Activated T-cell treated with anti-CD3 and anti-CD28 coated beads for 24 hours (primary cell): ENCODE measurements around the gene TNS4.

Source experiments
- DNase-seq: peaks from one replicate; pipeline ENCODE4 v3.0.0-alpha.2; 2020; ENCODE audit warnings: low read depth

The TNS4 gene

DNA sequence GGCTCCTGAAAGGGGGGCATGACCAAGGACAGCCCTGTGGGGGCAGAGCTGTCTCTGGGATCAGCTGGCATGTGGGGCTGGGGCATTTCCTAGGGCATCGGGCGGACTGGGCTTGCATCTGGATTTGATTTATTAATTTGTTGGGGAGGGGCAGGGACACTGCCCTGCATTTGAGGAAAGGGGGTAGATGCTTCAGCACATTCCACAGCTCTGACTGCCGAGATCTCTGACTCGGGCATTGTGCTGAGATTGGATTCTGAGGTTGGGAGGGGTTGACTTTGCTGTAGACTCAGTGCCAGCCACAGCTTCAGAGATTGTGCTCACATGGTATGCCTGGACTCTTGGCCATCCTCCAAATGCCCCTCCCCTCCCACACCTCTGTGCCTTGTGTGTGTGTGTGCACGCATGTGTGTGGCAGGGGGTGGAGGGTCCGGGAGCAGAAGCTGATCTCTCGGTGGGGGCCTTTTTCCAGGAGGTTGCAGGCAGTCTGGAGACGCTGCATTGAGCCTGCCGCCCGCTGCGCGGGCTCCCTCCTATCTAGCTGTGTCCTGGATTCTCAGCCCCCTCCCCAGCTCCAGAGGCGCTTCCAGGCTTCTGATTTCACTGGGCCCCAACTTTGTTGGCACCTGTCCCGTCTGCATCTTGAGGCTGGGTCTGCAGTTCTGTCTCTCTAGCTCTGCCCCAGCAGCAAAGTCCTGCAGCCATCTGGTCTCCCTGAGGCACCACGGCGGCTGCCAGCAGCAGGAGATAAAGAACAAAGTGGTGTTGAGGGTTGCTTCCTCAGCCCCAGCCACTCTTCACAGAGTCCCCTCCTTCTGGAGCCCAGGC is 43.2 kb downstream of the TNS4 start:
- no peak for DNase-seq

DNA sequence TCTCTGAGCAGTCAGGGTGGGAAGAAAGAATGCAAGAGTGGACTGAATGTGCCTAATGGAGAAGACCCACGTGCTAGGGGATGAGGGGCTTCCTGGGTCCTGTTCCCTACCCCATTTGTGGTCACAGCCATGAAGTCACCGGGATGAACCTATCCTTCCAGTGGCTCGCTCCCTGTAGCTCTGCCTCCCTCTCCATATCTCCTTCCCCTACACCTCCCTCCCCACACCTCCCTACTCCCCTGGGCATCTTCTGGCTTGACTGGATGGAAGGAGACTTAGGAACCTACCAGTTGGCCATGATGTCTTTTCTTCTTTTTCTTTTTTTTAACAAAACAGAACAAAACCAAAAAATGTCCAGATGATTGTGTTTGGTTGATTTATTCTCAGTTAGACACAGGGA is 44.1 kb downstream of the TNS4 start:
- DNase-seq, result no peak

DNA sequence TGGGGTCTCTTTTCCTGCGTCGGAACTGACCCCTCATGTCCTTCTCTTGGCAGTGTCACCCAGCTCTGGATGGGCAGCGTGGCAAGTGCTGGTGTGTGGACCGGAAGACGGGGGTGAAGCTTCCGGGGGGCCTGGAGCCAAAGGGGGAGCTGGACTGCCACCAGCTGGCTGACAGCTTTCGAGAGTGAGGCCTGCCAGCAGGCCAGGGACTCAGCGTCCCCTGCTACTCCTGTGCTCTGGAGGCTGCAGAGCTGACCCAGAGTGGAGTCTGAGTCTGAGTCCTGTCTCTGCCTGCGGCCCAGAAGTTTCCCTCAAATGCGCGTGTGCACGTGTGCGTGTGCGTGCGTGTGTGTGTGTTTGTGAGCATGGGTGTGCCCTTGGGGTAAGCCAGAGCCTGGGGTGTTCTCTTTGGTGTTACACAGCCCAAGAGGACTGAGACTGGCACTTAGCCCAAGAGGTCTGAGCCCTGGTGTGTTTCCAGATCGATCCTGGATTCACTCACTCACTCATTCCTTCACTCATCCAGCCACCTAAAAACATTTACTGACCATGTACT is 44.9 kb downstream of the TNS4 start:
- DNase-seq, result no peak

DNA sequence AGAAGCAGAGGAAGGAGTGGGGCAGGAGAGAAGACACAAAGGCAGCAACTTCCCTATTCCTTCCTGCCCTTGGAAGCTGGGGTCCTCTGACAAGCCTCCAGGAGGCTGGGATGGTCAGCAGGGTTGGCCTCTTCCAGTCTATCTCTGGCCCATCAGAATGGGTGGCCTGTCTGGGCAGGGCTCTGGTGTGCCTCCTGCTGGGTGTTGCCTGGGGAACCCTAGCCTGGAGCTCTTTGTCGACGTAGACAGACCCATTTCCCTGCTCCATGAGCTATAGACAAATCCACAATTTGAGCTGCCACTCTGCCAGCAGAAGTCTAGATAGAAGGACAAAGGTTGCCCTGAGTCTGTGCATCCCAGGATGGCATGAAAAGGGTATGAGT is 46.8 kb downstream of the TNS4 start:
- DNase-seq, result no peak

DNA sequence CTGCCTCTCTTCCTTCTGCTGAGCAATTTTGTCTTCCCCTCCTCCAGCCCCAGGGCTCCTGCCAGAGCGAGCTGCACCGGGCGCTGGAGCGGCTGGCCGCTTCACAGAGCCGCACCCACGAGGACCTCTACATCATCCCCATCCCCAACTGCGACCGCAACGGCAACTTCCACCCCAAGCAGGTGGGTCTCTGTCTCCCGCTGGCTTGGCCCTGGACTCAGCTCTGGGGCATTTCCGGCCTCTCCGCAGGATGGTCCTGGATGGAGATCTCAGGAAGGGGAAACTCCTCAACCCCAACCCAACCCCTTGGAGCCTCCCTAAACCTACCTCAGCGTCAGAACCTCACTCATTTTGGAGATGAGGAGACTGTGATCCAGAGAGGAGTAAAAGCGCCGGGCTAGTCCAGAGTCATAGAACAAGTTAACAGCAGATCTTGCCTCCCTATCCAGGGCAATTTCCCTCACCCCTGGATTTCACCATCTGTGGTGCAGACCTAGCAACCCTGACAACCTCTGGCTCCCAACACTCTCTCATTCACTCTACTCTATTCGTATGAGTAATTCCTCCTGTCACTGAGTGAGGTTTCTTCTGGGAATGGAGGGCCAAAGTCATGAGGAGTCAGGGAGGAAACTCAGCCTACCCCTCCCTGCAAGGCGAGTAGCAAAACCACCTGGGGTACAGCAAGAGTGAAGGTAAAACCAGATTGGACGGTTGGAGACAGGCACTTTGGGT is 47.4 kb downstream of the TNS4 start:
- DNase-seq, result no peak

DNA sequence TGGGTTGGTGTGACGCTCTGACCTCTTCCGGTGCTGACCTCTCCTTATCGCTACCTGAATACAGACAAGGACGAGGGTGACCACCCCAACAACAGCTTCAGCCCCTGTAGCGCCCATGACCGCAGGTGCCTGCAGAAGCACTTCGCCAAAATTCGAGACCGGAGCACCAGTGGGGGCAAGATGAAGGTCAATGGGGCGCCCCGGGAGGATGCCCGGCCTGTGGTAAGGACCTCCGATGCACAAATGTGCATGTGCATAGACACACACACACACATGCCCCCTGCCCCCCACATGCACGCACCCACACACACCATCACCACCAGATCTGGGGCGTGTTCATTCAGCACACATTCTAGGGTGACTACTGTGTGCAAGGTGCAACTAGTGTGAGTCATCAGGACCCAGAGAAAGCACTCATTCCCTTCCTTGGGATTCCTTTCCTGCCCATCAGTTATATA is 48.5 kb downstream of the TNS4 start:
- no peak for DNase-seq

DNA sequence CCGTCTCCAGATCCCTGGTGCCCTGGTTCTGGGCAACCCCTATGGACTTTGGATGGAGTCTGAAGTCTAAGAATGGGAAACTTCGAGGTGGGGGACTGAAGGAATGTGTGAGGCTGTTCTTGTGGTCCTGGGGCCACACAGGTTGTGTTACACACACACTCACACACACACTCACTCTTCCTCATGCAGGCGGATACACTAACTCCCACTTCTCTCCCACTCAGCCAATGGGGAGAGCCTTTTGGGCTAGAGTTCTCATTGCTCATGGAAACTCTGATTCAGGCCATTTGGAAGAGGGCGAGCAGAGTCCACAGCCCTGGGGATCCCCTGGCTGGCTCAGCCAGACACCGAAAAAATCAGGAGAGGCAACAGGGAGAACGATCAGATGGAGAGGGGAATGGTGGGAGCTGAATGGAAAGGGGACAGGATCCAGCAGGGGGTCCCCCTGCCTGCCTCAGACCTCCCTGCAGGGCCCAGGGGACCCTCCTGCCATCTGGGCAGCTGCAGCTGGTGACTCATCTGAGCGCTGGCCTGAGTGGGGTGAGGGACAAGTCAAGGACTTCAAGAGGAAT is 49.1 kb downstream of the TNS4 start:
- no peak for DNase-seq

DNA sequence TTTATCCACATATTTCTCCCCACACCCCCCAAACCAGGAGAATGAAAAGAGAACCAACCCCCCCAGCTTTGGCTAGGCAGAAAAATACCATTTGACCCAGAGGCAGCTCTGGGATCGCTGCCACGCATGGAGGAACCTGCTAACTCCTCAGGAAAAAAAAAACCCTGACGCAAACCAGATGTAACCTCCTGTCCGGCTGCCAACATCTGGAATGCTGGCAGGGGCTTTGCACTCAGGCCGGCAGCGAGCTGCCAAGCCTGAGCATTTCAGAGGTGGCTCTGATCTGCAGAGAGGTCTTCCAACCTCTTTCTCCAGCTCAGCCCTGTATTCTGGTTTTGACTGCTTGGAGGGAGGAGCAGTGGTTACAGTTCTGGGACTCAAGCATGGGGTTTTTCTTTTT is 50.0 kb downstream of the TNS4 start:
- DNase-seq, result no peak

DNA sequence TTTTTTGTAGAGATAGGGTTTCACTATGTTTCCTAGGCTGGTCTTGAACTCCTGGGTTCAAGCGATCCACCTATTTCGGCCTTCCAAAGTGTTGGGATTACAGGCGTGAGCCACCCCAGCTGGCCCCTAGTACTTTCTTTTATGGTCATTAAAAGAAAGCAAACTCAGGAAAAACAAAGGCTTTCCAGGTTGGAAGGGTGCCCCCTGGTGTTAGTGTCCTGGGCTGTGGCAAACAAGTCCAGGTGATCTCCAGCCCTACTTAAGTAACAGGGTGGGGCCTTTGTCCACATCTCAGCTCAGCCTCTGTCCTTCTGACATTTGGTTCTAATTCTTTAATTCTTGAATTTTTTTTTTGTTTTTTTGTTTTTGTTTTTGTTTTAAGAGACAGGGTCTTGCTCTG is 51.2 kb downstream of the TNS4 start:
- peak; percentile 28 for DNase-seq

DNA sequence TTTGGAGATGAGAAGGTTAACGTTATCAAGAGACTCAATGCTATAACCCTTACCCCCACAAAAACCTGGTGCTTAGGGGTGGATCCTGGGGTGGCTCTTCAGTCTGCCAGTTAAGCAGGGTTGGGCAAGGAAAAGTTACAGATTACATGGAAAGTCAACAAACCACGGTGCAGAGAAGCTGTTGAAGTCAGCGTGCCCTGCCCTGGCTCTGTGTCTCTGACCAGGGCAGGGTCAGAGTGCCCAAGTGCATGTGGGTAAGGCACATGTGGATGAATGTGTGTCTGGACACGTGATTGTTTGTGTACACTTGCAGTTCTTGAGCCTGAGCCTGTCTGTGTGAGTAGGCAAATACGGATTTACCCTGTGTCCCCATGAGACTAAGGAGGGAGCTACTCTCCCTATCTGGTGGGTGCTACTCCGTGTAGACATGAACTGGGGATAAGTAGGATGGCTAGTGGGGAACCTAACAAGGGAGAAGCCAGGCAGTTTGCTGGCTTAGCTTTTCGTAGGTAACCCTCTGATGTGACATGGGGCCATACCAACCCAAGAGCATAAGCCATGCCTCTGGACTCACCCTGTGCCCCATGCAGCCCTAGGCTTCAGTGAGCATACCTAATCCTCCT is 52.7 kb downstream of the TNS4 start:
- DNase-seq, result no peak

DNA sequence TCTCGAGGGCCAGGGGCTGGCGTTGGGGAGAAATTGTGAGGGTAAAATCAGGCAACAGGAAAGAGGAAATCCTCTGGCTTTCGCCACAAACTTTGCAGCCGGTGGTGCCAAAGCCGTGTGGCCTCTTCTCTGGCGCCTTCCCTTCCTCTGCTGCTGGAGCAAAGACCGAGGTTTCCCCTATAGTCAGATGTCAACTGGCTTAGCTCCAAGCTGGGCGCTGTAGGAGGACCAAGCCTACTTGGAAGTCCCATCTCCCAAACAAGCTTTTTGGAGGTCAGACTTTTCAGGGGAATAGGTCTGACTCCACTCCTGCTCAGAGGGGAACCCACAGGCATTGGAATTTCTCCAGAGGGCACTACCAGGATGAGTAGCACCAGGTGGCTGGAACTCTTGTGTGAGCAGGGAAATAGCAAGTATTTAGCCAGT is 53.2 kb downstream of the TNS4 start:
- no peak for DNase-seq

DNA sequence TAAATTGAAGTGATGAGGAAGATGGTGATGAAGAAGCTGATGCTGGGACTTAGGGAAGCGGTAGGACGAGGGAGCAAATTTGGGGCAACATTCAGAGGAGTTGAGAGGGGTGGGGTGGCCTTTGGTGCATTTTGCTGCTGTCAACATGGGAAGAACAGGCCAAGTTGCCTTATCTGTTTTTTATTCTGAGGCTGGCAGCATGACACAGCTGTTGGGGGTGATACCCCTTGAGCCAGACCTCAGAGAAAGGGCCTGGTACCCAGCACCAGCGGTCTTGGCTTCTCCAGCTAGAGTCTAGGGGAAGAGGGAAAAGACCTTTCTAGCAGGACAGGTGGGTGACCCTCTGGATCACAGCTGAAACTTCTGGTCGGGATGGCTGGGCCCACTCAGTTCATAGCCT is 53.6 kb downstream of the TNS4 start:
- DNase-seq, result no peak

DNA sequence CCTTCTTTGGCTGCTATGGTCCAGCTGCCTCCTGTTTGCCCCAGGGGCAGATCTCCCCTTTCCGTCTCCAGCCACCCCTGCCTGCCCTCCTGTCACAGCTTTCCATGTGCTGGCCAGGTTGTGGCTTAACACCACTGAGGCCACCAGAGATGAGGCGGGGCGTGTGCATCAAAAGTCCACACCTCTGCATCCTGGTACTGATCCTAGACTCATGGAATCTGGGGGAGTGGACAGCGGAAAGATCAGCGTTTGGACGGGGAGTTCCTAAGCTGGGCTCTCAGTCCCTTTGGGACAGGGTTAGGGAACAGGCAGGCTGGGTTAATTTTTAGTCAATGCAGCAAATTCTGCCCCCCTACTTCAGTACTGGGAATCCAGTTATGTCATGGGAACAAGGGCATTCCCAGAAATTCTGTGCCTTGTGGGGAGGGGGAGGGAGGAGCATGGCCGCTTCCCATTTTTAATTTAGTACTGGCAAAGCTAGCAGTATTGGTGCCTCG is 54.2 kb downstream of the TNS4 start:
- no peak for DNase-seq

DNA sequence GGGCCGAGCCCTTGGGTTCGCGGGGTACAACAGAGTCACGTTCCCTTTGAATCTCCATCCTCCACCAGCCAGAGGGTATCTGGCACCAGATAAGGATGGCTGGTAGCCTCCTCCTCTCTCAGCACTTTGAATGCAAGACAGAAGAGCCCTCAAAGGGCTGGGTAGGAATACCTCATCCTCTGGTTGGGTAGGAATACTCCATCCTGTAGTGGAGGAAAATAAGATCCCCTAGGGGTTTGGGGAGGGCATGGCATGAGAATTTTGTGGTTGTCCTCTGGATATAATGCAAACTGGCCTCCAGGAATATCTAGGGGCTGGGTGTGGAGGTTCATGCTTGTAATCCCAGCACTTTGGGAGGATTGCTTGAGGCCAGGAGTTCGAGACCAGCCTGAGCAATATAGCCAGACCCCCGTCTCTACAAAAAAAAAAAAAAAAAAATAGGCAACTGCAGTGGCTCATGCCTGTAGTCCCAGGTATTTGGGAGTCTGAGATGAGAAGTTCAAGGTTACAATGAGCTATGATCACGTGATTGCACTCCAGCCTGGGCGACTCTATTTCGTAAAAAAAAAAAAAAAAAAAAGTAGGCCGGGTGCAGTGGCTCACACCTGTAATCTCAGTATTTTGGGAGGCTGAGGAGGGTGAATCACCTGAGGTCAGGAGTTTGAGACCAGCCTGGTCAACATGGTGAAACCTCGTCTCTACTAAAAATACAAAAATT is 55.5 kb downstream of the TNS4 start:
- no peak for DNase-seq

DNA sequence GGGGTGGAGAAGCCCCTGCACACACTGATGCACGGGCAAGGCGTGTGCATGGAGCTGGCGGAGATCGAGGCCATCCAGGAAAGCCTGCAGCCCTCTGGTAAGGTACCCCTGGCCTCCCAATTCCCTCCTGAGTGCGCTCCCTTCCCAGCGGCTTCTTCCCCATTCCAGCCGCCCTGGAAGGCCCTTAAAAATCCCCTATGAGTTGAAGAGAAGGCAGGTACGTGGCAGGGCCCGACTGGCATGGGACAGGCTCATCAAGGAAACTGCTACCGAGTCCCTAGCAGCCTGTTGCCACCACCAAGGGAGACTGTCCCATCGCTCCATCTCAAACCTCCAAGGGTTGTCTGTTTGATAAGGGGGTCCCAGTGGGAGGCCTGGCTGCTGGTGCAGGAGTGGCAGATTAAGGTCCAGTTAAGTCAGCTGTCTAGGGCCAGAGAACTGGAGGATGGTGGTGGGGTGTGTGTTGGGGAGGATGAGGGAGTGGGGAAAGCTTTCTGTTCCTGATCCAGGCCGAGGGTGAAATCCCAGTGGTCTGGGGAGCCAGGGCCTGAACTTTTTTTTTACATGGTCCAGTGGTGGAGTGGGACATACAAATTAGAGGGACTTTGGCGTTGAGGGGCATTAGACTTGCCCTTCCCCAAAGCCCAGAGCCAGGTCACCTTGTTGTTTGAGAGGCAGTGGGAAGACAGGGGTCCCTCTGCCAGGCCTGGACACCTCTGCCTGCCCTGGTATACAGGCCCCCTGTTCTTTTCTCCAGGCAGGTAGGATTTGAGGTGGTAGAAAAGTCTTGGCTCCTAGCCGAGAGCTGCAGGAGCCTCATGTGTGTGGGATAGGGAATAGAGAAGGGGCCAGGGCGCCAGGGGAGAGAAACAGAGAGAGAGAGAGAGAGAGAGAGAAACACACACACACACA is 57.2 kb downstream of the TNS4 start:
- DNase-seq, result no peak

DNA sequence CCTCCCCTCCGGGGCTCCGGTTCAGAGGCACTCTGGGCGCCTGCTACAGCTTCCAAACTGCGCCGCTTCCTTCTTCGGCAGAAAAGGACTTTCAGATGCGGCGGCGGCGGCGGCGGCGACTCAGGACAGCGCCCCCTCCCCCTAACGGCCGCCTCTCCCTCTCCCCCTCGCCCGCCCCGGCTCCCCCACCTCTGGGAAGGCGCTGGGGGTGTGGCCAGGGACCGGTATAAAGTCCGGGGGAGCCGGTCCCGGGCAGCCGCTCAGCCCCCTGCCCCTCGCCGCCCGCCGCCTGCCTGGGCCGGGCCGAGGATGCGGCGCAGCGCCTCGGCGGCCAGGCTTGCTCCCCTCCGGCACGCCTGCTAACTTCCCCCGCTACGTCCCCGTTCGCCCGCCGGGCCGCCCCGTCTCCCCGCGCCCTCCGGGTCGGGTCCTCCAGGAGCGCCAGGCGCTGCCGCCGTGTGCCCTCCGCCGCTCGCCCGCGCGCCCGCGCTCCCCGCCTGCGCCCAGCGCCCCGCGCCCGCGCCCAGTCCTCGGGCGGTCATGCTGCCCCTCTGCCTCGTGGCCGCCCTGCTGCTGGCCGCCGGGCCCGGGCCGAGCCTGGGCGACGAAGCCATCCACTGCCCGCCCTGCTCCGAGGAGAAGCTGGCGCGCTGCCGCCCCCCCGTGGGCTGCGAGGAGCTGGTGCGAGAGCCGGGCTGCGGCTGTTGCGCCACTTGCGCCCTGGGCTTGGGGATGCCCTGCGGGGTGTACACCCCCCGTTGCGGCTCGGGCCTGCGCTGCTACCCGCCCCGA is 58.0 kb downstream of the TNS4 start, which contains the start of gene IGFBP4:
Gene IGFBP4, plus strand, starts transcription at position 255 of the 792 bp plus-strand sequence. Its CDS starts 286 bp downstream, at position 541.
- DNase-seq, result peak; percentile 46

DNA sequence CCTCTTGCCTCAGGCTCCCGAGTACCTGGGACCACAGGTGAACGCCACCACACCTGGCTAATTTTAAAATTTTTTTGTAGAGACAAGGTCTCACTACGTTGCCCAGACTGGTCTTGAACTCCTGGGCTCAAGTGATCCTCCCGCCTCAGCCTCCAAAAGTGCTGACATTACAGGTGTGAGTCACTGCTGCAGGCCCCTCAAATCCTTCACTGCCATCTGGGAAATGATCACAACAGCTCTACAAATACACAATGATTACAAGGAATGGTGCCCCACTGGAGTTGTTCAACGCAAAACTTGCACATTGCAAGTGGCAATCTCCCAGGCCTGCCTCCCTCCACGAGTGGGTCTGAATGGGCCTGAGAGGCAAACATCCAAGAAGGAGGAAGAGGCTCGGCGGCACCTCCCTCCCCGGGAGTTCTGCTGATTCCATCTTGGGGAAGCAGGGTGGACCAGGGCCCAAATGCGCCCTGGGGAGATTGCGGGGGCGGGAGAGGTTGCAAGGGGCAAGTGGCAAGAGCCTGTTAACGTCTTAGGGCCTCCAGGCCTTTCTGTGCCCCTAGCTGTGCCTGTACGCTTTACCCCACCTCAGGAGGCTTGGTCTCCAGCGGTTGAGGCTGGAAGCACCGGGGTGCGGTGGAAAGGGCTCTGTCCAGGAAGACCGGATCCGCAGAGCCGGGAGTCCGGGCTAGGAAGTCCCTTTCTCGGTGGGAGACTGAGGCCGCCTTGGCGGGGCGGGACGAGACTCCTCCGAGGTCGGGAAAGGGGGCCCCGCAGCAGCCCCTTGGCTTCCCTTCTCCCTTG is 58.8 kb downstream of the TNS4 start:
- no peak for DNase-seq

DNA sequence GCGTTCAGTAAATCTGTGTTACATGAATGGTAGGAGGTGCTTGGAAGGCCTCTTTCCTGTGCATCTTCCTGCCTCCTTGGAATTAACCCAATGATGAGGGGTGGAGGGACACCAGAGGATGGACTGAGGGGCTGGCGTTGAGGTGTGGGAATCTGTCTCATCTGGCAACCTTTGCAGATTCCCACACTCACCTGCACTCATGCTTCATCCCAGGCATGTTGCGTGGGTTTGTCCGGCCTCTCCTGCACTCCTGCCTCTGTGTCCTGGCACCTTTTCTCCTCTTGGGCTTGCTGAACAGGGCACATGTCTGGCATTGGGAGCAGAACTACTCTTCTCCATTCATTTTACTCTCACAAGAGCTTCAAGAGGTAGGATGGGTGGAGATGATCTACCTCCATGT is 61.3 kb downstream of the TNS4 start:
- no peak for DNase-seq
